DND-41 (cell line): Measurements from ENCODE around the gene CAPN14.
A peak's percentile ranks its signal among the peaks of the same experiment; 100 is the strongest.

Experiments used
- ATAC-seq: fragments of 200-7000 bp; cut with Tn5 transposase; 3 replicates; pipeline ENCODE4 v1.9.1; 2021; ENCODE audit warnings: low read depth; ENCODE audit not compliant: insufficient read depth
- DNase-seq: peaks from one replicate; pipeline ENCODE4 v3.0.0-alpha.2; 2020
- H2AFZ ChIP-seq: 2 replicates; pipeline ENCODE4 v1.6.0; 2012; ENCODE audit warnings: low read depth, low read length
- H3K27ac ChIP-seq: 2 replicates; pipeline ENCODE4 v1.5.1; 2012; ENCODE audit warnings: low read length, inconsistent platforms
- H3K27me3 ChIP-seq: fragments of 200-600 bp; sonication (generic); 2 replicates; pipeline ENCODE4 v1.6.0; 2012; ENCODE audit warnings: low read length, mild to moderate bottlenecking, inconsistent platforms; ENCODE audit not compliant: insufficient read depth, poor library complexity
- H3K36me3 ChIP-seq: 2 replicates; pipeline ENCODE4 v1.5.1; 2012; ENCODE audit warnings: low read length, inconsistent platforms; ENCODE audit not compliant: insufficient read depth
- H3K4me1 ChIP-seq: 2 replicates; pipeline ENCODE4 v1.5.1; 2012; ENCODE audit warnings: mild to moderate bottlenecking, low read length; ENCODE audit not compliant: insufficient read depth
- H3K4me2 ChIP-seq: 2 replicates; pipeline ENCODE4 v1.6.0; 2012; ENCODE audit warnings: mild to moderate bottlenecking, moderate library complexity, low read length, inconsistent platforms; ENCODE audit not compliant: insufficient read depth
- H3K4me3 ChIP-seq, 2 experiments: fragments of 200-600 bp in 1 of 2; shearing (Covaris generic) in 1 of 2; 2 replicates each; pipeline ENCODE4 v1.5.1; 2012 to 2016; ENCODE audit warnings: inconsistent platforms in 2 of 2, low read length in 2 of 2, mild to moderate bottlenecking in 2 of 2, low read depth in 1 of 2, moderate library complexity in 1 of 2
- H3K79me2 ChIP-seq: 2 replicates; pipeline ENCODE4 v1.6.0; 2012; ENCODE audit warnings: low read length, inconsistent platforms; ENCODE audit not compliant: insufficient read depth
- H3K9ac ChIP-seq: 2 replicates; pipeline ENCODE4 v1.6.0; 2012; ENCODE audit warnings: low read depth, mild to moderate bottlenecking, inconsistent platforms, low read length, moderate library complexity
- H3K9me3 ChIP-seq: 2 replicates; pipeline ENCODE4 v1.5.1; 2012; ENCODE audit warnings: low read length, moderate library complexity, mild to moderate bottlenecking, inconsistent platforms; ENCODE audit not compliant: insufficient read depth, severe bottlenecking
- H4K20me1 ChIP-seq: 2 replicates; pipeline ENCODE4 v1.6.0; 2012; ENCODE audit warnings: low read length; ENCODE audit not compliant: insufficient read depth
- CTCF ChIP-seq: IDR thresholded peaks from 2 replicates; pipeline ENCODE4 v1.5.1; 2012; ENCODE audit warnings: borderline replicate concordance, low read length, moderate library complexity, mild to moderate bottlenecking; ENCODE audit not compliant: poor library complexity, severe bottlenecking; ENCODE audit errors: extremely low read depth
- EZH2 ChIP-seq: IDR thresholded peaks from 3 replicates; pipeline ENCODE4 v1.6.1; 2012; ENCODE audit warnings: borderline replicate concordance, low read depth, mild to moderate bottlenecking, moderate library complexity, low read length, inconsistent platforms; ENCODE audit not compliant: severe bottlenecking

The CAPN14 gene

GRCh38 chr2:31138037-31138962, 79.0 kb downstream of the CAPN14 start, which contains the start of gene GALNT14:
GALNT14 (minus strand) TSS chr2:31138440; CDS start chr2:31138086, 354 bp downstream.
- H3K9me3 ChIP-seq: no peaks in the 10 kb centered on the region
- no peaks in the 10 kb centered on the region for H4K20me1 ChIP-seq
- H2AFZ ChIP-seq: peak within 1 kb of the TSS; percentile 30; the same call in 1 of the 2 replicates
- peak within 1 kb of the TSS; percentile 27; the same call in 1 of the 2 replicates for H3K9ac ChIP-seq
- peaks cover 35% of the 10 kb centered on the region for H3K27me3 ChIP-seq
- peak within 1 kb of the TSS in 1 of 2 experiments; percentile 51; a peak in 2 of 4 replicates for H3K4me3 ChIP-seq
- H3K36me3 ChIP-seq: no peaks in the 10 kb centered on the region
- DNase-seq: peak; percentile 61
- TF ChIP-seq CTCF (peak; percentile 36), EZH2 (peak; percentile 61)
- H3K4me2 ChIP-seq: peak within 1 kb of the TSS; percentile 59
- peak; percentile 86 for ATAC-seq
- peaks cover 20% of the 10 kb centered on the region for H3K4me1 ChIP-seq
- H3K79me2 ChIP-seq: no peaks in the 10 kb centered on the region
- no peak within 1 kb of the TSS for H3K27ac ChIP-seq

- ATAC-seq (peak; percentile 41; the same call in 2 of the 3 replicates), DNase-seq (peak; percentile 50)
- Histone ChIP-seq H3K4me2 (peak overlapping the region; percentile 59), H3K36me3 (no peaks in the 10 kb centered on the region), H3K4me3 (peak overlapping the region in 1 of 2 experiments; percentile 51; a peak in 2 of 4 replicates), H3K9ac (peak overlapping the region; percentile 27; the same call in 1 of the 2 replicates), H3K4me1 (peaks cover 20% of the 10 kb centered on the region), H3K79me2 (no peaks in the 10 kb centered on the region), H4K20me1 (no peaks in the 10 kb centered on the region), H3K27ac (no peak overlapping the region), H3K9me3 (no peaks in the 10 kb centered on the region), H2AFZ (peak overlapping the region; percentile 21; the same call in 1 of the 2 replicates), H3K27me3 (peaks cover 35% of the 10 kb centered on the region)
- no peak for TF ChIP-seq CTCF
- TF ChIP-seq EZH2: no peak
Measured at GRCh38 chr2:31137211-31138036, 79.9 kb downstream of the CAPN14 start.

GRCh38 chr2:31136732-31137131, 80.6 kb downstream of the CAPN14 start:
- Histone ChIP-seq H3K4me2 (peak overlapping the region; percentile 59; the same call in 1 of the 2 replicates), H3K9ac (no peak overlapping the region), H3K9me3 (no peaks in the 10 kb centered on the region), H3K79me2 (no peaks in the 10 kb centered on the region), H2AFZ (no peak overlapping the region), H4K20me1 (no peaks in the 10 kb centered on the region), H3K27ac (no peak overlapping the region), H3K4me3 (no peak overlapping the region), H3K36me3 (no peaks in the 10 kb centered on the region), H3K27me3 (peaks cover 35% of the 10 kb centered on the region), H3K4me1 (peaks cover 20% of the 10 kb centered on the region)
- TF ChIP-seq CTCF (no peak), EZH2 (no peak)
- ATAC-seq: no peak
- DNase-seq: no peak
